SK-N-SH (cell line): ENCODE measurements around the gene WWC2. TPM values are rescaled to one million over a fixed set of nuclear protein-coding genes. Genes with fewer than 3 reads are reported as not detected.

Experiments
- CTCF ChIA-PET: fragments of 300-600, 350-600 bp; formaldehyde crosslinking; extraction: SDS; loops from one replicate; lab custom pipeline; 2021; lab: Yijun Ruan, JAX
- POLR2A ChIA-PET: fragments of 350-600 bp; sonication (Branson Sonifier 250); formaldehyde crosslinking; extraction: SDS; loops from one replicate; lab custom pipeline; 2020; ENCODE audit warnings: antibody characterized with exemption, inconsistent platforms; lab: Yijun Ruan, JAX
- DNase-seq: peaks from one replicate; pipeline ENCODE4 v3.0.0; 2012
- H2AFZ ChIP-seq: fragments of 200-600 bp; sonication (generic); 2 replicates; pipeline ENCODE4 v1.8.1; 2016; ENCODE audit warnings: antibody characterized with exemption, mild to moderate bottlenecking, low read depth
- H3F3A ChIP-seq: fragments of 200-600 bp; sonication (generic); replicated peaks from 2 replicates; pipeline ENCODE3; 2016; ENCODE audit warnings: antibody characterized with exemption, mild to moderate bottlenecking; ENCODE audit not compliant: insufficient read depth
- H3K27ac ChIP-seq, 2 experiments: fragments of 200-500 bp in 1 of 2; fragments of 200-600 bp in 1 of 2; sonication (Bioruptor generic) in 1 of 2; sonication (generic), shearing (Covaris generic) in 1 of 2; 2 replicates each; pipeline versions ENCODE4 v1.5.1 to v1.6.1; 2014 to 2016; ENCODE audit warnings: low read depth in 2 of 2, inconsistent platforms in 1 of 2, low read length in 1 of 2, mild to moderate bottlenecking in 1 of 2, mixed read lengths in 1 of 2
- H3K27me3 ChIP-seq: fragments of 200-600 bp; sonication (generic), shearing (Covaris generic); 2 replicates; pipeline ENCODE4 v1.6.1; 2016; ENCODE audit warnings: mixed run types; ENCODE audit not compliant: insufficient read depth
- H3K36me3 ChIP-seq, 2 experiments: fragments of 200-500 bp in 1 of 2; fragments of 200-600 bp in 1 of 2; sonication (Bioruptor generic) in 1 of 2; sonication (generic) in 1 of 2; replicated peaks in 1 of 2; 2 replicates each; pipeline versions ENCODE3 to v1.5.1; 2014 to 2016; ENCODE audit warnings: low read length in 1 of 2, mild to moderate bottlenecking in 1 of 2; ENCODE audit not compliant: insufficient read depth in 2 of 2, control insufficient read depth in 1 of 2
- H3K4me1 ChIP-seq, 2 experiments: fragments of 200-500 bp in 1 of 2; fragments of 200-600 bp in 1 of 2; sonication (Bioruptor generic) in 1 of 2; sonication (generic), shearing (Covaris generic) in 1 of 2; 2 replicates each; pipeline versions ENCODE4 v1.5.1 to v1.6.1; 2014 to 2016; ENCODE audit warnings: low read depth in 1 of 2, low read length in 1 of 2, mixed run types in 1 of 2; ENCODE audit not compliant: insufficient read depth in 2 of 2, control insufficient read depth in 1 of 2
- H3K4me2 ChIP-seq: fragments of 200-600 bp; sonication (generic), shearing (Covaris generic); 2 replicates; pipeline ENCODE4 v1.6.1; 2017; ENCODE audit warnings: mixed run types
- H3K4me3 ChIP-seq, 2 experiments: fragments of 200-500 bp in 1 of 2; fragments of 200-600 bp in 1 of 2; sonication (Bioruptor generic) in 1 of 2; sonication (generic), shearing (Covaris generic) in 1 of 2; 2 replicates each; pipeline versions ENCODE4 v1.5.1 to v1.8.1; 2014 to 2016; ENCODE audit warnings: low read depth in 2 of 2, inconsistent platforms in 1 of 2, low read length in 1 of 2, mild to moderate bottlenecking in 1 of 2, mixed read lengths in 1 of 2, moderate library complexity in 1 of 2
- H3K79me2 ChIP-seq: fragments of 200-600 bp; sonication (generic); 2 replicates; pipeline ENCODE4 v1.8.1; 2017; ENCODE audit warnings: mild to moderate bottlenecking; ENCODE audit not compliant: insufficient read depth
- H3K9ac ChIP-seq: fragments of 200-600 bp; sonication (generic); 2 replicates; pipeline ENCODE4 v1.6.1; 2017; ENCODE audit warnings: mixed run types
- H3K9me2 ChIP-seq: fragments of 200-600 bp; sonication (generic); 2 replicates; pipeline ENCODE4 v1.6.1; 2017; ENCODE audit warnings: mixed run types
- H3K9me3 ChIP-seq: fragments of 200-600 bp; sonication (generic); 2 replicates; pipeline ENCODE4 v1.6.1; 2017; ENCODE audit warnings: mixed run types, mild to moderate bottlenecking, moderate library complexity
- H4K20me1 ChIP-seq: fragments of 200-600 bp; sonication (generic); 2 replicates; pipeline ENCODE4 v1.6.1; 2017; ENCODE audit warnings: mild to moderate bottlenecking, mixed run types; ENCODE audit not compliant: insufficient read depth
- CHD2 ChIP-seq: fragments of 150-350 bp; IDR thresholded peaks from 2 replicates; pipeline ENCODE4 v1.6.1; 2018; ENCODE audit warnings: low read length; ENCODE audit not compliant: partially characterized antibody
- FOXM1 ChIP-seq: IDR thresholded peaks from 2 replicates; pipeline ENCODE4 v1.4.0; 2012; ENCODE audit warnings: low read depth, mild to moderate bottlenecking
- POLR2AphosphoS5 ChIP-seq: IDR thresholded peaks from 2 replicates; pipeline ENCODE4 v1.6.1; 2012; ENCODE audit warnings: low read depth, low read length
- RFX5 ChIP-seq: IDR thresholded peaks from 2 replicates; pipeline ENCODE4 v1.6.1; 2012; ENCODE audit warnings: mild to moderate bottlenecking, improper control_type of control experiment, low read length
- SIN3A ChIP-seq: IDR thresholded peaks from 2 replicates; pipeline ENCODE4 v1.6.1; 2012; ENCODE audit warnings: low read depth, mild to moderate bottlenecking, low read length, moderate library complexity, borderline replicate concordance
- TAF1 ChIP-seq: IDR thresholded peaks from 2 replicates; pipeline ENCODE4 v1.6.1; 2012; ENCODE audit warnings: low read depth, mild to moderate bottlenecking, low read length, moderate library complexity, borderline replicate concordance
- YY1 ChIP-seq: IDR thresholded peaks from 2 replicates; pipeline ENCODE4 v1.4.0; 2012; ENCODE audit warnings: low read depth, mild to moderate bottlenecking
- WGBS: methylation state at CpG from one replicate; pipeline ENCODE4 v1.1.6; 2017; ENCODE audit warnings: low lambda C conversion rate; 5-methylcytosine and 5-hydroxymethylcytosine counted together
- polyA plus RNA-seq, 3 experiments: library from polyadenylated mRNA; depleted of rRNA; stranded (reverse); fragments of >200 nt; gene quantifications; 2 replicates each; pipeline ENCODE4 v1.2.3, GENCODE V29; 2012
- TF ChIP-seq, protein P1 (sequence below): fragments of 150-350 bp; IDR thresholded peaks from 2 replicates; pipeline ENCODE4 v1.6.1; 2016; ENCODE audit warnings: mild to moderate bottlenecking, low read depth, low read length
- TF ChIP-seq, protein P2 (sequence below): IDR thresholded peaks from 2 replicates; pipeline ENCODE4 v1.6.1; 2012; ENCODE audit warnings: mild to moderate bottlenecking, low read depth, low read length, moderate library complexity
- TF ChIP-seq, protein P3 (sequence below): fragments of 150-350 bp; IDR thresholded peaks from 2 replicates; pipeline ENCODE4 v1.6.1; 2017; ENCODE audit warnings: antibody characterized with exemption, low read length, low read depth, borderline replicate concordance

Gene WWC2
- polyA plus RNA-seq, 1 of the 3 experiments (the other 2 are of a cell fraction), result 18.4 TPM

DNA sequence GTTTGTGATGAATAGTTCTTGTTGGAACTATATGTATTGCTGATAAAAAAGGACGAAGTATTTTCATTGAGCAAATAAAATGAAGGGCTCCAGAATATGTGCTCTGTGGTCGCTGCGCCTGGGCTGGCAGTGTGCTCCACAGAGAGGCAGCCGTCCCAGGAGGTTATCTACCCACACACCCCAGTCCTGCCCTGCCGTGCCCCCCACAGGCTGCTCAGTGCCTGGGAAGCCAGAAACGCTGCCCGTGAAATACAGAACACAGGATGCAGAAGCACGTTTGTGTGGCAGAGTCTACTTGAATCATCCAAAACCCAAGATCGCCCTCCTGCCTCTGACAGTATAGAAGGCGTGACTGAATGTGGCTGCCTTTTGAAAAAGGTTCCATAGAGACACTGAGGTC, 219.6 kb downstream of the WWC2 start:
- no peaks in the 10 kb centered on the region for H3K27me3 ChIP-seq
- no peak overlapping the region for H3K27ac ChIP-seq
- peaks cover 0 to 8% of the 10 kb centered on the region in 2 experiments; a peak in 1 of 4 replicates for H3K4me1 ChIP-seq
- H3K9me3 ChIP-seq, result no peaks in the 10 kb centered on the region
- WGBS, result 82% methylated on average over 10 of the region's 10 CpGs
- no peak overlapping the region for H2AFZ ChIP-seq
- H4K20me1 ChIP-seq, result no peaks in the 10 kb centered on the region
- H3K4me2 ChIP-seq, result no peak overlapping the region
- H3K36me3 ChIP-seq, result peaks cover 18 to 21% of the 10 kb centered on the region in 2 experiments
- POLR2A ChIA-PET, result no interaction called here
- H3K79me2 ChIP-seq, result no peaks in the 10 kb centered on the region
- H3K4me3 ChIP-seq, result no peak overlapping the region
- no peaks in the 10 kb centered on the region for H3K9me2 ChIP-seq
- DNase-seq, result no peak
- no peak overlapping the region for H3K9ac ChIP-seq
- no peak for TF ChIP-seq RFX5
- no peak for TF ChIP-seq FOXM1
- TF ChIP-seq, protein P1, sequence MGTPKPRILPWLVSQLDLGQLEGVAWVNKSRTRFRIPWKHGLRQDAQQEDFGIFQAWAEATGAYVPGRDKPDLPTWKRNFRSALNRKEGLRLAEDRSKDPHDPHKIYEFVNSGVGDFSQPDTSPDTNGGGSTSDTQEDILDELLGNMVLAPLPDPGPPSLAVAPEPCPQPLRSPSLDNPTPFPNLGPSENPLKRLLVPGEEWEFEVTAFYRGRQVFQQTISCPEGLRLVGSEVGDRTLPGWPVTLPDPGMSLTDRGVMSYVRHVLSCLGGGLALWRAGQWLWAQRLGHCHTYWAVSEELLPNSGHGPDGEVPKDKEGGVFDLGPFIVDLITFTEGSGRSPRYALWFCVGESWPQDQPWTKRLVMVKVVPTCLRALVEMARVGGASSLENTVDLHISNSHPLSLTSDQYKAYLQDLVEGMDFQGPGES, result no peak
- no peak for TF ChIP-seq TAF1
- TF ChIP-seq, protein P2, sequence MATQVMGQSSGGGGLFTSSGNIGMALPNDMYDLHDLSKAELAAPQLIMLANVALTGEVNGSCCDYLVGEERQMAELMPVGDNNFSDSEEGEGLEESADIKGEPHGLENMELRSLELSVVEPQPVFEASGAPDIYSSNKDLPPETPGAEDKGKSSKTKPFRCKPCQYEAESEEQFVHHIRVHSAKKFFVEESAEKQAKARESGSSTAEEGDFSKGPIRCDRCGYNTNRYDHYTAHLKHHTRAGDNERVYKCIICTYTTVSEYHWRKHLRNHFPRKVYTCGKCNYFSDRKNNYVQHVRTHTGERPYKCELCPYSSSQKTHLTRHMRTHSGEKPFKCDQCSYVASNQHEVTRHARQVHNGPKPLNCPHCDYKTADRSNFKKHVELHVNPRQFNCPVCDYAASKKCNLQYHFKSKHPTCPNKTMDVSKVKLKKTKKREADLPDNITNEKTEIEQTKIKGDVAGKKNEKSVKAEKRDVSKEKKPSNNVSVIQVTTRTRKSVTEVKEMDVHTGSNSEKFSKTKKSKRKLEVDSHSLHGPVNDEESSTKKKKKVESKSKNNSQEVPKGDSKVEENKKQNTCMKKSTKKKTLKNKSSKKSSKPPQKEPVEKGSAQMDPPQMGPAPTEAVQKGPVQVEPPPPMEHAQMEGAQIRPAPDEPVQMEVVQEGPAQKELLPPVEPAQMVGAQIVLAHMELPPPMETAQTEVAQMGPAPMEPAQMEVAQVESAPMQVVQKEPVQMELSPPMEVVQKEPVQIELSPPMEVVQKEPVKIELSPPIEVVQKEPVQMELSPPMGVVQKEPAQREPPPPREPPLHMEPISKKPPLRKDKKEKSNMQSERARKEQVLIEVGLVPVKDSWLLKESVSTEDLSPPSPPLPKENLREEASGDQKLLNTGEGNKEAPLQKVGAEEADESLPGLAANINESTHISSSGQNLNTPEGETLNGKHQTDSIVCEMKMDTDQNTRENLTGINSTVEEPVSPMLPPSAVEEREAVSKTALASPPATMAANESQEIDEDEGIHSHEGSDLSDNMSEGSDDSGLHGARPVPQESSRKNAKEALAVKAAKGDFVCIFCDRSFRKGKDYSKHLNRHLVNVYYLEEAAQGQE, result no peak
- TF ChIP-seq YY1, result no peak
- no peak for TF ChIP-seq CHD2
- TF ChIP-seq, protein P3, sequence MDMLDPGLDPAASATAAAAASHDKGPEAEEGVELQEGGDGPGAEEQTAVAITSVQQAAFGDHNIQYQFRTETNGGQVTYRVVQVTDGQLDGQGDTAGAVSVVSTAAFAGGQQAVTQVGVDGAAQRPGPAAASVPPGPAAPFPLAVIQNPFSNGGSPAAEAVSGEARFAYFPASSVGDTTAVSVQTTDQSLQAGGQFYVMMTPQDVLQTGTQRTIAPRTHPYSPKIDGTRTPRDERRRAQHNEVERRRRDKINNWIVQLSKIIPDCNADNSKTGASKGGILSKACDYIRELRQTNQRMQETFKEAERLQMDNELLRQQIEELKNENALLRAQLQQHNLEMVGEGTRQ, result no peak
- no peak for TF ChIP-seq SIN3A
- no peak for TF ChIP-seq POLR2AphosphoS5
- CTCF ChIA-PET, result interaction anchor here (1.2 kb wide), 1 partner anchor 17 kb away, joined by 4 read pairs; no protein-coding TSS in a partner anchor
- peaks cover 4% of the 10 kb centered on the region for H3F3A ChIP-seq
